Measurements from ENCODE around the gene JADE3.

The JADE3 gene

GRCh38 chrX:46912098-46912602 is at the start of gene JADE3:
TSS of gene JADE3 (plus strand) at chrX:46912421. CDS start at chrX:46984895, 72,474 bp downstream.
- DNase-seq (ENCODE audit: low spot score) = peak; percentile 83

GRCh38 chrX:46863072-46863471 is 49.1 kb upstream of the JADE3 start:
- no peak for DNase-seq (ENCODE audit: low spot score)

- DNase-seq (ENCODE audit: low spot score) = no peak
Observed at GRCh38 chrX:46864606-46865005, 47.6 kb upstream of the JADE3 start.

GRCh38 chrX:46865281-46865680 is 46.9 kb upstream of the JADE3 start:
- no peak for DNase-seq (ENCODE audit: low spot score)

GRCh38 chrX:46866726-46867125 is 45.5 kb upstream of the JADE3 start:
- no peak for DNase-seq (ENCODE audit: low spot score)

- no peak for DNase-seq (ENCODE audit: low spot score)
Observed at GRCh38 chrX:46873746-46874145, 38.5 kb upstream of the JADE3 start.

GRCh38 chrX:46876901-46877300 is 35.3 kb upstream of the JADE3 start:
- DNase-seq (ENCODE audit: low spot score) = no peak

- peak; percentile 42 for DNase-seq (ENCODE audit: low spot score)
Observed at GRCh38 chrX:46882266-46882665, 30.0 kb upstream of the JADE3 start.

GRCh38 chrX:46884799-46885198 is 27.4 kb upstream of the JADE3 start:
- no peak for DNase-seq (ENCODE audit: low spot score)

GRCh38 chrX:46898207-46898606 is 14.0 kb upstream of the JADE3 start:
- DNase-seq (ENCODE audit: low spot score) = no peak

GRCh38 chrX:46903458-46904242 is 8.6 kb upstream of the JADE3 start:
- DNase-seq (ENCODE audit: low spot score) = peak; percentile 78

- DNase-seq (ENCODE audit: low spot score) = no peak
Observed at GRCh38 chrX:46904626-46905025, 7.6 kb upstream of the JADE3 start.

GRCh38 chrX:46910415-46910814 is 1.8 kb upstream of the JADE3 start:
- no peak for DNase-seq (ENCODE audit: low spot score)

- DNase-seq (ENCODE audit: low spot score) = peak; percentile 75
Observed at GRCh38 chrX:46912603-46913491, 626 bp downstream of the JADE3 start.

- DNase-seq (ENCODE audit: low spot score) = no peak
Observed at GRCh38 chrX:46913667-46914066, 1.4 kb downstream of the JADE3 start.

- DNase-seq (ENCODE audit: low spot score) = no peak
Observed at GRCh38 chrX:46916273-46916672, 4.1 kb downstream of the JADE3 start.

- no peak for DNase-seq (ENCODE audit: low spot score)
Observed at GRCh38 chrX:46917622-46918021, 5.4 kb downstream of the JADE3 start.

GRCh38 chrX:46918434-46918833 is 6.2 kb downstream of the JADE3 start:
- DNase-seq (ENCODE audit: low spot score) = no peak

GRCh38 chrX:46920235-46920634 is 8.0 kb downstream of the JADE3 start:
- no peak for DNase-seq (ENCODE audit: low spot score)

- no peak for DNase-seq (ENCODE audit: low spot score)
Observed at GRCh38 chrX:46922611-46923010, 10.4 kb downstream of the JADE3 start.

GRCh38 chrX:46927718-46928117 is 15.5 kb downstream of the JADE3 start:
- no peak for DNase-seq (ENCODE audit: low spot score)

- DNase-seq (ENCODE audit: low spot score) = no peak
Observed at GRCh38 chrX:46929439-46930261, 17.4 kb downstream of the JADE3 start.
